ENCODE results near the gene WAPL. TPM values are rescaled to one million over a fixed set of nuclear protein-coding genes. Genes with fewer than 3 reads are reported as not detected.

WAPL gene
- total and polyA plus RNA-seq, 2 of the 13 experiments (the other 11 are each of a cell fraction or from before 2014, with no cell fraction given) = 13.2 to 43.5 TPM

DNA sequence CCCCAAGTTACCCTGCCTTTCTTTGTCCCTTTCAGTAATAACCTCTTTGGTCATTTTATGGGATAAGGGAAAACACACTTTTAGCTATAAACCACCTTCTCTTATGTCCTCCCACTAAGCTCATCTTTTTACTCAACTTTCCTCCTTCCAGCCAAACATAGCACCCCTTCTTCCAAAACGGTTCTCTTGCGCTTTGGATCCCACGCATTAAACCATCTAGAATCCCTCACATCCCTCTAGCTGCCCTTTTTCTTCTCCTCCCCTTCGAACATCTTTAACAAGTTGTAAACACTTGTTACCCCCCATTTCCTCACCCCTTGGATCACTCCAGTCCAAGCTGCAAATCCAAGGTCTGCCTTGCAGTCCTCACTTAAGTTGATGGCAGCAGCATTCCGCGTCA, 13.4 kb downstream of the WAPL start:
- intact Hi-C loops (cut with micrococcal nuclease; ENCODE audit: unreplicated experiment) = no loop called here
- H3K4me2 ChIP-seq (ENCODE audit: low read depth, low read length) = no peak overlapping the region
- ChIA-PET POLR2A (interaction anchor here (0.8 kb wide), 1 partner anchor 107 kb away, joined by 3 read pairs; no protein-coding TSS in a partner anchor), CTCF (ENCODE audit: low intra/inter-chr PET ratio, low total read pairs) (no interaction called here)
- H3K27me3 ChIP-seq (ENCODE audit: control insufficient read depth in 1 of 2, insufficient read depth in 2 of 2, low read length in 2 of 2) = no peaks in the 10 kb centered on the region
- no peak for TF ChIP-seq MAFF (IDR thresholded peaks at IDR 0.05; ENCODE audit: low read depth, low read length)
- no peak for TF ChIP-seq ZNF256 (CRISPR knock-in tag; conservative IDR thresholded peaks at IDR 0.05)
- TF ChIP-seq, protein P1, sequence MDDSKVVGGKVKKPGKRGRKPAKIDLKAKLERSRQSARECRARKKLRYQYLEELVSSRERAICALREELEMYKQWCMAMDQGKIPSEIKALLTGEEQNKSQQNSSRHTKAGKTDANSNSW (CRISPR knock-in tag; IDR thresholded peaks at IDR 0.05; ENCODE audit: borderline replicate concordance) = no peak
- no peak for TF ChIP-seq FLYWCH1 (CRISPR knock-in tag; IDR thresholded peaks at IDR 0.05)
- TF ChIP-seq KDM5B (CRISPR knock-in tag; IDR thresholded peaks at IDR 0.05; ENCODE audit: borderline replicate concordance) = no peak
- TF ChIP-seq, protein P2, sequence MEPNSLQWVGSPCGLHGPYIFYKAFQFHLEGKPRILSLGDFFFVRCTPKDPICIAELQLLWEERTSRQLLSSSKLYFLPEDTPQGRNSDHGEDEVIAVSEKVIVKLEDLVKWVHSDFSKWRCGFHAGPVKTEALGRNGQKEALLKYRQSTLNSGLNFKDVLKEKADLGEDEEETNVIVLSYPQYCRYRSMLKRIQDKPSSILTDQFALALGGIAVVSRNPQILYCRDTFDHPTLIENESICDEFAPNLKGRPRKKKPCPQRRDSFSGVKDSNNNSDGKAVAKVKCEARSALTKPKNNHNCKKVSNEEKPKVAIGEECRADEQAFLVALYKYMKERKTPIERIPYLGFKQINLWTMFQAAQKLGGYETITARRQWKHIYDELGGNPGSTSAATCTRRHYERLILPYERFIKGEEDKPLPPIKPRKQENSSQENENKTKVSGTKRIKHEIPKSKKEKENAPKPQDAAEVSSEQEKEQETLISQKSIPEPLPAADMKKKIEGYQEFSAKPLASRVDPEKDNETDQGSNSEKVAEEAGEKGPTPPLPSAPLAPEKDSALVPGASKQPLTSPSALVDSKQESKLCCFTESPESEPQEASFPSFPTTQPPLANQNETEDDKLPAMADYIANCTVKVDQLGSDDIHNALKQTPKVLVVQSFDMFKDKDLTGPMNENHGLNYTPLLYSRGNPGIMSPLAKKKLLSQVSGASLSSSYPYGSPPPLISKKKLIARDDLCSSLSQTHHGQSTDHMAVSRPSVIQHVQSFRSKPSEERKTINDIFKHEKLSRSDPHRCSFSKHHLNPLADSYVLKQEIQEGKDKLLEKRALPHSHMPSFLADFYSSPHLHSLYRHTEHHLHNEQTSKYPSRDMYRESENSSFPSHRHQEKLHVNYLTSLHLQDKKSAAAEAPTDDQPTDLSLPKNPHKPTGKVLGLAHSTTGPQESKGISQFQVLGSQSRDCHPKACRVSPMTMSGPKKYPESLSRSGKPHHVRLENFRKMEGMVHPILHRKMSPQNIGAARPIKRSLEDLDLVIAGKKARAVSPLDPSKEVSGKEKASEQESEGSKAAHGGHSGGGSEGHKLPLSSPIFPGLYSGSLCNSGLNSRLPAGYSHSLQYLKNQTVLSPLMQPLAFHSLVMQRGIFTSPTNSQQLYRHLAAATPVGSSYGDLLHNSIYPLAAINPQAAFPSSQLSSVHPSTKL (CRISPR knock-in tag; IDR thresholded peaks at IDR 0.05) = no peak
- TF ChIP-seq RBM22 (optimal IDR thresholded peaks at IDR 0.05; ENCODE audit: low read length) = peak; percentile 54
- no peak for TF ChIP-seq FOXK1 (CRISPR knock-in tag; IDR thresholded peaks at IDR 0.05; ENCODE audit: borderline replicate concordance, low read depth)
- no peak for ATAC-seq
- H3K27ac ChIP-seq (ENCODE audit: extremely low read length, insufficient read depth, low read length) = no peak overlapping the region
- no peak for FAIRE-seq
- peaks cover 8 to 52% of the 10 kb centered on the region in 2 experiments; a peak in 4 of 5 replicates for H3K36me3 ChIP-seq (replicated peaks in 1 of 2; ENCODE audit: control insufficient read depth in 1 of 2, insufficient read depth in 2 of 2, low read length in 2 of 2)
- no peaks in the 10 kb centered on the region for H3K9me3 ChIP-seq (ENCODE audit: low read length)
- peaks cover 21% of the 10 kb centered on the region for H4K20me1 ChIP-seq (ENCODE audit: insufficient read depth, low read length)
- in situ Hi-C loops (cut with HindIII; ENCODE audit: extremely low pct_ligation_motif_present, low pct_unique_long_range_greater_than_20kb) = no loop called here
- H3K4me3 ChIP-seq (replicated peaks in 1 of 3; ENCODE audit: insufficient read depth in 1 of 3, low read depth in 2 of 3, low read length in 3 of 3) = no peak overlapping the region
- H3K79me2 ChIP-seq (ENCODE audit: insufficient read depth, low read length) = peaks cover 85% of the 10 kb centered on the region
- no peak overlapping the region for H3K9ac ChIP-seq (ENCODE audit: insufficient read depth, low read depth, low read length)
- DNase-seq (ENCODE audit: low spot score) = no peak
- H3K4me1 ChIP-seq (ENCODE audit: insufficient read depth, low read length) = peaks cover 12% of the 10 kb centered on the region
- 95% methylated on average over 6 of the region's 6 CpGs for WGBS (ENCODE audit: low lambda C conversion rate)
- no peak overlapping the region for H2AFZ ChIP-seq (ENCODE audit: low read length)
- BruUV-seq (replicated peaks) = no TSS peak
